GM21529 (cell line): ENCODE measurements around the gene FZD10.

ENCODE experiments used
- ATAC-seq: cut with Tn5 transposase; IDR thresholded peaks from one replicate; pipeline ENCODE4 v1.9.1; 2021; ENCODE audit not compliant: unreplicated experiment

Gene FZD10

GRCh38 chr12:130178282-130178681, 16.0 kb downstream of the FZD10 start:
- ATAC-seq, result no peak

- ATAC-seq, result no peak
Measured at GRCh38 chr12:130179191-130179590, 16.9 kb downstream of the FZD10 start.

- ATAC-seq, result no peak
Measured at GRCh38 chr12:130179621-130180020, 17.4 kb downstream of the FZD10 start.

GRCh38 chr12:130181211-130181610, 18.9 kb downstream of the FZD10 start:
- no peak for ATAC-seq

- ATAC-seq, result no peak
Measured at GRCh38 chr12:130183585-130184370, 21.5 kb downstream of the FZD10 start.

GRCh38 chr12:130184404-130185090, 22.3 kb downstream of the FZD10 start:
- no peak for ATAC-seq

GRCh38 chr12:130185455-130186391, 23.5 kb downstream of the FZD10 start:
- ATAC-seq, result no peak

- ATAC-seq, result no peak
Measured at GRCh38 chr12:130186651-130187268, 24.5 kb downstream of the FZD10 start.

GRCh38 chr12:130192642-130193345, 30.5 kb downstream of the FZD10 start:
- no peak for ATAC-seq

- no peak for ATAC-seq
Measured at GRCh38 chr12:130194154-130194553, 31.9 kb downstream of the FZD10 start.

- ATAC-seq, result no peak
Measured at GRCh38 chr12:130195369-130195768, 33.1 kb downstream of the FZD10 start.

GRCh38 chr12:130195776-130196175, 33.5 kb downstream of the FZD10 start:
- ATAC-seq, result no peak

- ATAC-seq, result no peak
Measured at GRCh38 chr12:130196827-130197226, 34.6 kb downstream of the FZD10 start.

- ATAC-seq, result no peak
Measured at GRCh38 chr12:130198026-130198662, 35.9 kb downstream of the FZD10 start.

GRCh38 chr12:130198663-130199060, 36.4 kb downstream of the FZD10 start:
- no peak for ATAC-seq

GRCh38 chr12:130199581-130200390, 37.5 kb downstream of the FZD10 start:
- no peak for ATAC-seq

GRCh38 chr12:130200445-130200844, 38.2 kb downstream of the FZD10 start:
- no peak for ATAC-seq

- ATAC-seq, result no peak
Measured at GRCh38 chr12:130201037-130201436, 38.8 kb downstream of the FZD10 start.

GRCh38 chr12:130202201-130202600, 39.9 kb downstream of the FZD10 start:
- no peak for ATAC-seq
